Stimulated activated CD4-positive, alpha-beta T cell treated with anti-CD3 and anti-CD28 coated beads, Interleukin-2, amount 100 ng/mL, for 24 hours (primary cell): ENCODE results near the gene ZKSCAN8.

ENCODE experiments used
- DNase-seq, 2 donors: peaks; one replicate each; pipeline ENCODE4 v3.0.0-alpha.2; 2020

The ZKSCAN8 gene

GRCh38 chr6:28140616-28141015 lies 1.1 kb upstream of the ZKSCAN8 start:
- DNase-seq, result no peak

- no peak for DNase-seq
These were observed 763 bp downstream of the ZKSCAN8 start for GRCh38 chr6:28142446-28142845.

GRCh38 chr6:28145231-28145630 lies 3.5 kb downstream of the ZKSCAN8 start:
- no peak for DNase-seq

GRCh38 chr6:28152531-28152930 lies 10.8 kb downstream of the ZKSCAN8 start:
- DNase-seq, result no peak

- DNase-seq, result no peak
These were observed 11.9 kb downstream of the ZKSCAN8 start for GRCh38 chr6:28153546-28153945.

- DNase-seq, result no peak
These were observed 12.7 kb downstream of the ZKSCAN8 start for GRCh38 chr6:28154357-28154756.

GRCh38 chr6:28158318-28158717 lies 16.6 kb downstream of the ZKSCAN8 start:
- DNase-seq, result no peak

- DNase-seq, result no peak
These were observed 17.4 kb downstream of the ZKSCAN8 start for GRCh38 chr6:28159029-28159607.

- no peak for DNase-seq
These were observed 18.6 kb downstream of the ZKSCAN8 start for GRCh38 chr6:28160233-28160632.

GRCh38 chr6:28161410-28162079 lies 19.9 kb downstream of the ZKSCAN8 start:
- DNase-seq, result peak; percentile 84 to 90

- DNase-seq, result no peak
These were observed 23.9 kb downstream of the ZKSCAN8 start for GRCh38 chr6:28165563-28165962.

GRCh38 chr6:28167068-28167467 lies 25.4 kb downstream of the ZKSCAN8 start:
- no peak for DNase-seq

- no peak for DNase-seq
These were observed 26.2 kb downstream of the ZKSCAN8 start for GRCh38 chr6:28167926-28168325.

- no peak for DNase-seq
These were observed 29.6 kb downstream of the ZKSCAN8 start for GRCh38 chr6:28171271-28171670.

GRCh38 chr6:28172006-28172405 lies 30.3 kb downstream of the ZKSCAN8 start:
- no peak for DNase-seq

- DNase-seq, result no peak
These were observed 34.7 kb downstream of the ZKSCAN8 start for GRCh38 chr6:28176373-28176772.

- DNase-seq, result no peak
These were observed 40.6 kb downstream of the ZKSCAN8 start for GRCh38 chr6:28182255-28182654.

- no peak for DNase-seq
These were observed 46.7 kb downstream of the ZKSCAN8 start for GRCh38 chr6:28188111-28188979.

- DNase-seq, result no peak
These were observed 58.3 kb downstream of the ZKSCAN8 start for GRCh38 chr6:28200020-28200419.

- DNase-seq, result no peak
These were observed 61.5 kb downstream of the ZKSCAN8 start for GRCh38 chr6:28203201-28203600.

- DNase-seq, result no peak
These were observed 64.2 kb downstream of the ZKSCAN8 start for GRCh38 chr6:28205879-28206278.

- DNase-seq, result no peak
These were observed 64.8 kb downstream of the ZKSCAN8 start for GRCh38 chr6:28206527-28206926.

GRCh38 chr6:28206928-28207509 lies 65.3 kb downstream of the ZKSCAN8 start:
- no peak for DNase-seq
